GM10266 (cell line): ENCODE data around the gene TMX1.

Experiments used
- DNase-seq: peaks from one replicate; pipeline ENCODE4 v3.0.0; 2012; ENCODE audit errors: extremely low spot score
- TF ChIP-seq, protein P1 (sequence below): IDR thresholded peaks from 2 replicates; pipeline ENCODE4 v1.5.1; 2012; ENCODE audit warnings: mild to moderate bottlenecking, low read depth; ENCODE audit not compliant: control insufficient read depth, insufficient read depth; ENCODE audit errors: missing control alignments

The TMX1 gene

DNA sequence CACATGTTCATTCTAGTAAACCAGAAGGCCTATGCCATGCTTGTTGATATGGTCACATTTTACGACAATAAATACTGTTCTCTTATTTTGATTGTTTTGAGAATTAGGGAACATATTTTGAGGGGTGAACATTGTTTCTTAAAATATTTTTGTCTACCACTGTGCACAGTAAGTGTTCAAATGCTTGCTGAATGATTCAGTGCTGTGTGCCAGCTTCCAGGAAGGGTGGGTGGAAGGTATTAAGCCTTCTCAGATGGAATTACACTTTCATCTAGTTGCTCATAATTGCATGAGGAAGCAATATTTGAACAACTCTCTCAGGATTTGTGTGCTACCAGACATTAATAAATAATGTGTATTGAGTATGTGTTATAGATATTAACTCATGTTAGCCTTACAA lies 15.5 kb upstream of the TMX1 start:
- TF ChIP-seq, protein P1, sequence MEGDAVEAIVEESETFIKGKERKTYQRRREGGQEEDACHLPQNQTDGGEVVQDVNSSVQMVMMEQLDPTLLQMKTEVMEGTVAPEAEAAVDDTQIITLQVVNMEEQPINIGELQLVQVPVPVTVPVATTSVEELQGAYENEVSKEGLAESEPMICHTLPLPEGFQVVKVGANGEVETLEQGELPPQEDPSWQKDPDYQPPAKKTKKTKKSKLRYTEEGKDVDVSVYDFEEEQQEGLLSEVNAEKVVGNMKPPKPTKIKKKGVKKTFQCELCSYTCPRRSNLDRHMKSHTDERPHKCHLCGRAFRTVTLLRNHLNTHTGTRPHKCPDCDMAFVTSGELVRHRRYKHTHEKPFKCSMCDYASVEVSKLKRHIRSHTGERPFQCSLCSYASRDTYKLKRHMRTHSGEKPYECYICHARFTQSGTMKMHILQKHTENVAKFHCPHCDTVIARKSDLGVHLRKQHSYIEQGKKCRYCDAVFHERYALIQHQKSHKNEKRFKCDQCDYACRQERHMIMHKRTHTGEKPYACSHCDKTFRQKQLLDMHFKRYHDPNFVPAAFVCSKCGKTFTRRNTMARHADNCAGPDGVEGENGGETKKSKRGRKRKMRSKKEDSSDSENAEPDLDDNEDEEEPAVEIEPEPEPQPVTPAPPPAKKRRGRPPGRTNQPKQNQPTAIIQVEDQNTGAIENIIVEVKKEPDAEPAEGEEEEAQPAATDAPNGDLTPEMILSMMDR: no peak

DNA sequence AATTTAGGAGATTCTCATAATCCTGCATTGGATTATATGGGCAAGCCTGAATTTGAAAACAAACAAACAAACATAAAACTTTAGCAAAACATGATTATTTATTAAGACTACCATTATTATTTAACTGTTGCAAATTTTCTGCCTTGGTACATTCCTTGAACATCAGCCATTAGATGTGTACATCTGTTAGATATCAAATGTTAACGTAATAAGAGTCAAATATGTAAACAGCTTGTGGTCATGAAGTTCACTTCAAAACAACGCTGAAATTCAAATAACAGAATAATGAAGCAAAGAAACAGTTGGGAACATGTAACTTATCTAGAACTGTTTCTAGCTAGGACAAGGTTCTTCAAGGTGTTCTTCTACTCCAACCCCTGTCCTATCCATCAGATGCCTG lies 14.3 kb upstream of the TMX1 start:
- TF ChIP-seq, protein P1: no peak

More for the DNA sequence above, 15.5 kb upstream of the TMX1 start:
- DNase-seq: no peak

DNA sequence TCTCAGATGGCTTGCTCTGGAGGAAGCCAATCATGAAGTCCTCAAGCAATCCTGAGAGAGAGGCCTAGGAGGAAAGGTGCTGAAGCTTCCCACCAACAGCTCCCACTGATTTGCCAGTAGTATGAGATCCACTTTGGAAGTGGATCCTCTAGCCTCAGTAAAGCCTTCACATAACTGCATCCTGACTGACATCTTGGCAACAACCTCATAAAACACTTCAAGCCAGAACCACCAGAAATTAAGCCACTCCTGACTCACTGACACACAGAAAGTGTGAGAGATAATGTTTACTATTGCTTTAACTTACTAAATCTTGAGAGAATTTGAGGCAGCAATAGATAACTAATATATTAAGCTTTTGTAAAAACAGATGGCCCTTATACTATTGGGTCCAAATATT lies 11.7 kb upstream of the TMX1 start:
- no peak for DNase-seq
- TF ChIP-seq, protein P1: no peak

More for the DNA sequence above, 14.3 kb upstream of the TMX1 start:
- no peak for DNase-seq

DNA sequence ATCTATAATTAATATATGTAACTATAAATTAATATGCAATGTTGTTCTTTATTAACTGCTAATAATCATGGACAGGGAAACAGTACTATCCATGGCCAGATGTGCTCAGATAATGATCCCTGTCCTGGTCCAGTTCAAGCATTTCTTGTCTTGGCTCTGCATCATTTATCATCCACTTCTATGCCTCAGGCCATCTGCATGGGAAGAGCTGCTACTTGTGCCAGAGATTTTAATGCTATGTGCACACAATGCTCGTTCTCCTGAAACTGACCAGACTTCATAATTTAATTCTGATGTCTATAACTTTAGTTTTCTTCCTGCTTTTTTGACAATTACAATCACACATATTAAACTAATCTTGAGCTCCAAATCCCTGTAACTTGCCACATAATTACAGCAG lies 11.2 kb upstream of the TMX1 start:
- no peak for DNase-seq
- TF ChIP-seq, protein P1: no peak

DNA sequence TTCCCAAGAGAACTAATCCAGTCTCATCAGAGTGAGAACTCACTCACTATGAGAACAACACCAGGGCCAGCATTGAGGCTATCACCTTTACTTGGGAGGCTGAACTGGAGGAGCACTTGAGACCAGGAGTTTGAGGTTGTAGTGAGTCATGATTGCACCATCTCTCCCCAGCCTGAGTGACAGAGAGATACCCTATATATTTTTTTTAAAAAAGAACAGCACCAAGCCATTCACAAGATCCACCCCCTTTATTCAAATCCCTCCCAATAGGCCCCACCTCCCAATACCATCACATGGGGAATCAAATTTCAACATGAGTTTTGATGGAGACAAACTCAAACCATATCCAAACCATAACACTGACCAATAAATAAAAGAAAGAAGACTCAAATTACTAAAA lies 3.7 kb upstream of the TMX1 start:
- DNase-seq: no peak
- TF ChIP-seq, protein P1: no peak

DNA sequence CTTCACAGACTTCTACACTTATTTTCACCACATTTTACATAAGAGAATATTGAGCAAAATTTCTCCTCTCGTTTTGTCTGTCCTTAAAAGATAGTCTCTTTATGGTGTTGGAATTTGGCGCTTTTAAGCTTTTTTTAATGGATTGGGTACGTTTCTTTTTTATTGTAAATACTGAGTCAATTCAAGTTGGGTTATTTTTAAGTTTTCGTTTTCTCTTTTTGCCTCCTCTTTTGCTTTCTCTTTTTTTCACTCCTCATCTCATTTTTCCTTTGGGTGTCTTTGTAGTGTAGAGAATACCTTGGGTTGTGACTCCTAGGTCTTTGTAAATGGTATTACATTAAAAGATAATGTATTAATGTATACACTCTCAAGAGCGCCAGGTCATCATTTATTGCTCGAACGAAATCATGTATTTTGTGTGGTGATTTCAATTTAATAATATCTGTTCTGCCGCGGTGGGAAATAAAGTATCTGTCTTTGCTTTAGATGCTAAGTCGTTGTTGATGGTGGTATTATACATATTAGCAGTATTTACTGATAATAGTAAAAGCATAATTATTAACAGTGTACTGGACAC lies 845 bp downstream of the TMX1 start:
- TF ChIP-seq, protein P1: no peak
- DNase-seq: no peak

DNA sequence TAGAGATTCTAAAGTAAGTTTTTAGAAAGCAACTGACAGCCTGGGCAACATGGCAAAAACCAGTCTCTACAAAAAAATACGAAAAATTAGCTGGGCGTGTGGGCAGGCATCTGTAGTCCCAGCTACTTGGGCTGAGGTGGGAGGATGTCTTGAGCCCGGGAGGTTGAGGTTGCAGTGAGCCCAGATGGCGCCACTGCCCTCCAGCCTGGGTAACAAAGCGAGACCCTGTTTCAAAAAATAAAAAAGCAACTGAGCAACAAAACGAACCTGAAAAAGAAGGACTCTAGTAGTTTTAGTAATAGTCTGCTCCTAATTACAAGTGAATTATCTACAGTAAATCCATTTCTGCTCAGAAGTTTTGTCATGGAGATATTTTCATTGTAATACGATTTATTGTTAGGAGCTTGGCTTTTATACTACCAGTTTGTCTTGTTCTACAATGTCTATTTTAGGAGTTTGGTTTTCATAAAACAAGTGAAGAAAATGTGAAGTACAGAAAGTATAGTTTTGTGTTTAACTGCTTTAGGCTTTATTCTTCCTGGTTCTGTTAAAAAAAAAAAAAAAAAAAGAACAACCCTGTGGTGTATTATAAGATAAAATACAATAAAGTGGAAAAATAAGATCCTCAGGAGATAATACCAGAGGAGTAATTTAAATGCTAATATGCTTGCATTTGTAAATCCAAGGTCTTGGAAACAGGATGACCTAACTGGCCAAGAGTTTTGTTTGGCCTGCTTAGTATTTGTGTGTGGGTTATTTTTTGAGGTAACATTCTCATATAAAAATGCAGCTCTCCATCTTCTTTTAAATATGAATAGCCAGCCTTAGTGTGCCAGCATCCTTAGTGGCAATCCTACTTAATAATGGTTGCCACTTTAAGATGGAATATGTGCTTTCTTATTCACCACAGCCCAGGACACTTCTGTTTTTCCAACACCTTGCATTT lies 2.8 kb downstream of the TMX1 start:
- TF ChIP-seq, protein P1: no peak
- DNase-seq: no peak
